ENCODE measurements around the gene EDC4.

Gene EDC4

DNA sequence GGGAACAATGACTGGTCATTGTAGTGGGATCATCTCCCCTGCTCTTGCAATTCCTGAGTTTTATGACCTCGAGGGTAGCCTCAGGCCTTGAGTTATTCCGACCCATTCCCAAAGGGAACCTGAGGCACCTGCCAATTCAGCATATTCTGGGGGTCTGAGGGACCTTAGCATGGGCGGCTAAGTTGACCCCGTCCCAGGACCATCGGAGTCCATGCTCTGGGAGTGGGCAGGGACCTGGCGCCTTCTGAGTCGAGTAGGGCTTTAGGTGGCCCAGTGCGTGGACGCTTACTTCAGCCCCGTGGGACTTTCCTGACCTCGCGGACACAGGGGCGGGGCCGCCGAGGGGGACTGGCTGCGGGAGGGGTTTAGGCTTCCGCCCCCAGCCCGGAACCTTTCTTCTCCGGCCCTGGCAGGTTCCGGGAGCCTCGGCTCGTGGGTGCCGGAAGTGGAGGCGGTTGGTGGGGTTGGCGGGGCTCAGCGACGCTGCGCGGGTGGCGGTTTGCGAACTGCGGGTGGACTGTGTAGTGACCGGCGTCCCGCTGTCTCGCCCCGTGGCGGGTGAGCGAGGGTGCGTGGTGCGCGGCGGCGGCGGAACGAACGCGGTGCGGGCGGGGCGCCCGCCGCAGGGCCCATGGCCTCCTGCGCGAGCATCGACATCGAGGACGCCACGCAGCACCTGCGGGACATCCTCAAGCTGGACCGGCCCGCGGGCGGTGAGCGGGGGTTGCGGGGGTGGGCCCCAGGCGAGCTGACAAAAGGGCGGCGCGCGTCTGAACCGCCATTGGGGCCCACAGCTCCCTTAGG is at the start of gene EDC4:
Gene EDC4 (plus strand): TSS at position 422 of the 804 bp plus-strand sequence. CDS start 210 bp downstream, at position 632.
- ChIA-PET POLR2A (interaction anchor here (0.6 to 1.7 kb wide), 12 partner anchors 11 to 311 kb away, joined by 3 to 8 read pairs (median 4); partner anchors contain the start of genes CTCF, GFOD2, NRN1L and NUTF2), CTCF (interaction anchor here (0.6 to 1.9 kb wide), 7 partner anchors 11 to 63 kb away, joined by 3 to 13 read pairs (median 4); partner anchors contain the start of gene NRN1L)
- Histone ChIP-seq H3K4me3 (ENCODE audit: low read depth, low read length) (peak within 1 kb of the TSS; percentile 79), H3K4me1 (ENCODE audit: control insufficient read depth, insufficient read depth, low read length) (no peaks in the 10 kb centered on the region), H3K36me3 (ENCODE audit: control insufficient read depth in 2 of 2, insufficient read depth in 1 of 2, low read length in 2 of 2) (peaks cover 6 to 78% of the 10 kb centered on the region in 2 experiments), H3K9me3 (ENCODE audit: control insufficient read depth, insufficient read depth, low read depth, low read length) (no peaks in the 10 kb centered on the region), H3K27ac (ENCODE audit: extremely low read depth, low read depth, low read length) (peak within 1 kb of the TSS; percentile 63; the same call in 1 of the 2 replicates)
- TF ChIP-seq ZNF2 (tag by site-specific recombination; IDR thresholded peaks at IDR 0.05), result peak; percentile 79; the same call in 1 of the 2 replicates
- no peak for TF ChIP-seq ZNF114 (tag by site-specific recombination; IDR thresholded peaks at IDR 0.05)
- TF ChIP-seq ZFP69B (tag by site-specific recombination; IDR thresholded peaks at IDR 0.05), result peak; percentile 72; the same call in 1 of the 2 replicates
- TF ChIP-seq REST (tag by site-specific recombination; IDR thresholded peaks at IDR 0.05), result peak; percentile 35; the same call in 1 of the 2 replicates
- TF ChIP-seq ZNF211 (tag by site-specific recombination; IDR thresholded peaks at IDR 0.05; ENCODE audit: low read depth), result no peak
- no peak for TF ChIP-seq ZNF837 (tag by site-specific recombination; IDR thresholded peaks at IDR 0.05)
- TF ChIP-seq SP3 (tag by site-specific recombination; IDR thresholded peaks at IDR 0.05), result peak; percentile 86
- TF ChIP-seq ZBTB21 (tag by site-specific recombination; IDR thresholded peaks at IDR 0.05), result peak; percentile 55; the same call in 1 of the 2 replicates
- TF ChIP-seq KLF10 (tag by site-specific recombination; IDR thresholded peaks at IDR 0.05), result peak; percentile 78
- TF ChIP-seq ZBTB48 (tag by site-specific recombination; IDR thresholded peaks at IDR 0.05), result no peak
- no peak for TF ChIP-seq ZNF404 (tag by site-specific recombination; IDR thresholded peaks at IDR 0.05)
- TF ChIP-seq HOXC10 (CRISPR knock-in tag; IDR thresholded peaks at IDR 0.05), result 0 out of 2 replicates have a peak, but pooled peaks have one; percentile 74
- peak; percentile 90 for TF ChIP-seq GLIS2 (tag by site-specific recombination; IDR thresholded peaks at IDR 0.05)
- TF ChIP-seq, protein P1, sequence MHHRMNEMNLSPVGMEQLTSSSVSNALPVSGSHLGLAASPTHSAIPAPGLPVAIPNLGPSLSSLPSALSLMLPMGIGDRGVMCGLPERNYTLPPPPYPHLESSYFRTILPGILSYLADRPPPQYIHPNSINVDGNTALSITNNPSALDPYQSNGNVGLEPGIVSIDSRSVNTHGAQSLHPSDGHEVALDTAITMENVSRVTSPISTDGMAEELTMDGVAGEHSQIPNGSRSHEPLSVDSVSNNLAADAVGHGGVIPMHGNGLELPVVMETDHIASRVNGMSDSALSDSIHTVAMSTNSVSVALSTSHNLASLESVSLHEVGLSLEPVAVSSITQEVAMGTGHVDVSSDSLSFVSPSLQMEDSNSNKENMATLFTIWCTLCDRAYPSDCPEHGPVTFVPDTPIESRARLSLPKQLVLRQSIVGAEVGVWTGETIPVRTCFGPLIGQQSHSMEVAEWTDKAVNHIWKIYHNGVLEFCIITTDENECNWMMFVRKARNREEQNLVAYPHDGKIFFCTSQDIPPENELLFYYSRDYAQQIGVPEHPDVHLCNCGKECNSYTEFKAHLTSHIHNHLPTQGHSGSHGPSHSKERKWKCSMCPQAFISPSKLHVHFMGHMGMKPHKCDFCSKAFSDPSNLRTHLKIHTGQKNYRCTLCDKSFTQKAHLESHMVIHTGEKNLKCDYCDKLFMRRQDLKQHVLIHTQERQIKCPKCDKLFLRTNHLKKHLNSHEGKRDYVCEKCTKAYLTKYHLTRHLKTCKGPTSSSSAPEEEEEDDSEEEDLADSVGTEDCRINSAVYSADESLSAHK (tag by site-specific recombination; IDR thresholded peaks at IDR 0.05), result peak; percentile 54; the same call in 1 of the 2 replicates
- TF ChIP-seq ZIC2 (tag by site-specific recombination; IDR thresholded peaks at IDR 0.05), result peak; percentile 74
- peak; percentile 61; the same call in 1 of the 2 replicates for TF ChIP-seq ZBTB6 (tag by site-specific recombination; IDR thresholded peaks at IDR 0.05)
- TF ChIP-seq, protein P2, sequence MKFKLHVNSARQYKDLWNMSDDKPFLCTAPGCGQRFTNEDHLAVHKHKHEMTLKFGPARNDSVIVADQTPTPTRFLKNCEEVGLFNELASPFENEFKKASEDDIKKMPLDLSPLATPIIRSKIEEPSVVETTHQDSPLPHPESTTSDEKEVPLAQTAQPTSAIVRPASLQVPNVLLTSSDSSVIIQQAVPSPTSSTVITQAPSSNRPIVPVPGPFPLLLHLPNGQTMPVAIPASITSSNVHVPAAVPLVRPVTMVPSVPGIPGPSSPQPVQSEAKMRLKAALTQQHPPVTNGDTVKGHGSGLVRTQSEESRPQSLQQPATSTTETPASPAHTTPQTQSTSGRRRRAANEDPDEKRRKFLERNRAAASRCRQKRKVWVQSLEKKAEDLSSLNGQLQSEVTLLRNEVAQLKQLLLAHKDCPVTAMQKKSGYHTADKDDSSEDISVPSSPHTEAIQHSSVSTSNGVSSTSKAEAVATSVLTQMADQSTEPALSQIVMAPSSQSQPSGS (tag by site-specific recombination; IDR thresholded peaks at IDR 0.05; ENCODE audit: low read depth), result no peak
- TF ChIP-seq ZFP37 (tag by site-specific recombination; IDR thresholded peaks at IDR 0.05), result 0 out of 2 replicates have a peak, but pooled peaks have one; percentile 81
- TF ChIP-seq ZNF639 (tag by site-specific recombination; IDR thresholded peaks at IDR 0.05), result peak; percentile 77
- TF ChIP-seq, protein P3, sequence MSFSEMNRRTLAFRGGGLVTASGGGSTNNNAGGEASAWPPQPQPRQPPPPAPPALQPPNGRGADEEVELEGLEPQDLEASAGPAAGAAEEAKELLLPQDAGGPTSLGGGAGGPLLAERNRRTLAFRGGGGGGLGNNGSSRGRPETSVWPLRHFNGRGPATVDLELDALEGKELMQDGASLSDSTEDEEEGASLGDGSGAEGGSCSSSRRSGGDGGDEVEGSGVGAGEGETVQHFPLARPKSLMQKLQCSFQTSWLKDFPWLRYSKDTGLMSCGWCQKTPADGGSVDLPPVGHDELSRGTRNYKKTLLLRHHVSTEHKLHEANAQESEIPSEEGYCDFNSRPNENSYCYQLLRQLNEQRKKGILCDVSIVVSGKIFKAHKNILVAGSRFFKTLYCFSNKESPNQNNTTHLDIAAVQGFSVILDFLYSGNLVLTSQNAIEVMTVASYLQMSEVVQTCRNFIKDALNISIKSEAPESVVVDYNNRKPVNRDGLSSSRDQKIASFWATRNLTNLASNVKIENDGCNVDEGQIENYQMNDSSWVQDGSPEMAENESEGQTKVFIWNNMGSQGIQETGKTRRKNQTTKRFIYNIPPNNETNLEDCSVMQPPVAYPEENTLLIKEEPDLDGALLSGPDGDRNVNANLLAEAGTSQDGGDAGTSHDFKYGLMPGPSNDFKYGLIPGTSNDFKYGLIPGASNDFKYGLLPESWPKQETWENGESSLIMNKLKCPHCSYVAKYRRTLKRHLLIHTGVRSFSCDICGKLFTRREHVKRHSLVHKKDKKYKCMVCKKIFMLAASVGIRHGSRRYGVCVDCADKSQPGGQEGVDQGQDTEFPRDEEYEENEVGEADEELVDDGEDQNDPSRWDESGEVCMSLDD (tag by site-specific recombination; IDR thresholded peaks at IDR 0.05), result 0 out of 2 replicates have a peak, but pooled peaks have one; percentile 16
- peak; percentile 40 for TF ChIP-seq MZF1 (tag by site-specific recombination; IDR thresholded peaks at IDR 0.05; ENCODE audit: borderline replicate concordance)
- no peak for TF ChIP-seq ZNF624 (tag by site-specific recombination; IDR thresholded peaks at IDR 0.05)
- no peak for TF ChIP-seq ZNF341 (tag by site-specific recombination; IDR thresholded peaks at IDR 0.05; ENCODE audit: low read depth)
- no peak; the same call in 1 of the 2 replicates for TF ChIP-seq ZBTB8A (tag by site-specific recombination; IDR thresholded peaks at IDR 0.05)
